Skeletal muscle satellite cell (primary cell): ENCODE measurements around the gene COL20A1.

Experiments
- H3K27me3 ChIP-seq: 2 replicates; pipeline ENCODE4 v1.7.0; 2013; ENCODE audit warnings: low read length; ENCODE audit not compliant: control insufficient read depth, insufficient read depth
- H3K36me3 ChIP-seq: 2 replicates; pipeline ENCODE4 v1.7.0; 2013; ENCODE audit warnings: mild to moderate bottlenecking, control low read depth, low read length; ENCODE audit not compliant: insufficient read depth
- H3K4me1 ChIP-seq: 2 replicates; pipeline ENCODE4 v1.7.0; 2013; ENCODE audit warnings: low read length; ENCODE audit not compliant: control insufficient read depth, insufficient read depth
- H3K4me2 ChIP-seq: 2 replicates; pipeline ENCODE4 v1.7.0; 2013; ENCODE audit warnings: mild to moderate bottlenecking, low read length
- H3K4me3 ChIP-seq: 2 replicates; pipeline ENCODE4 v1.7.0; 2013; ENCODE audit warnings: low read length
- H3K9ac ChIP-seq: 2 replicates; pipeline ENCODE4 v1.7.0; 2013; ENCODE audit warnings: mild to moderate bottlenecking, low read depth, low read length, moderate library complexity
- H3K9me3 ChIP-seq: replicated peaks from 2 replicates; pipeline ENCODE4 v1.7.0; 2013; ENCODE audit warnings: mild to moderate bottlenecking, control low read depth, low read length

COL20A1 gene

DNA sequence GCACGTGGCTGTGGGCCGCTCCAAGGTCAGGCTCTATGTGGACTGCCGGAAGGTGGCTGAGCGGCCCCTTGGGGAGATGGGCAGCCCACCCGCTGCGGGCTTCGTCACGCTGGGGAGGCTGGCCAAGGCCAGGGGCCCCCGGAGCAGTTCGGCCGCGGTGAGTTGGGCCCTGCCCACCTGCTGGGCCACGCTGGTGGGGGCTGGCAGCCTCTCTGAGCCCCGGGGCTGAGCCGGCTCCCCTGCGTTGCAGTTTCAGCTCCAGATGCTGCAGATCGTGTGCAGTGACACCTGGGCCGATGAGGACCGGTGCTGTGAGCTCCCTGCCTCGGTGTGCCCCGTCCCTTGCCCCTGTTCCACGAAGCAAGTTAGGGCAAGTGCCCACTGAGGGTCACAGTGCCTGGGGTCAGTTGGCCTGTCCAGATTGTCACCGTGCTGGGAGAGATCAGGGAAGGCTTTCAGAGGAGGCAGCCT lies 27.1 kb downstream of the COL20A1 start:
- Histone ChIP-seq H3K4me2 (no peak overlapping the region), H3K4me1 (no peaks in the 10 kb centered on the region), H3K9ac (no peak overlapping the region), H3K27me3 (peaks cover 33% of the 10 kb centered on the region), H3K9me3 (no peaks in the 10 kb centered on the region), H3K36me3 (no peaks in the 10 kb centered on the region), H3K4me3 (no peak overlapping the region)

DNA sequence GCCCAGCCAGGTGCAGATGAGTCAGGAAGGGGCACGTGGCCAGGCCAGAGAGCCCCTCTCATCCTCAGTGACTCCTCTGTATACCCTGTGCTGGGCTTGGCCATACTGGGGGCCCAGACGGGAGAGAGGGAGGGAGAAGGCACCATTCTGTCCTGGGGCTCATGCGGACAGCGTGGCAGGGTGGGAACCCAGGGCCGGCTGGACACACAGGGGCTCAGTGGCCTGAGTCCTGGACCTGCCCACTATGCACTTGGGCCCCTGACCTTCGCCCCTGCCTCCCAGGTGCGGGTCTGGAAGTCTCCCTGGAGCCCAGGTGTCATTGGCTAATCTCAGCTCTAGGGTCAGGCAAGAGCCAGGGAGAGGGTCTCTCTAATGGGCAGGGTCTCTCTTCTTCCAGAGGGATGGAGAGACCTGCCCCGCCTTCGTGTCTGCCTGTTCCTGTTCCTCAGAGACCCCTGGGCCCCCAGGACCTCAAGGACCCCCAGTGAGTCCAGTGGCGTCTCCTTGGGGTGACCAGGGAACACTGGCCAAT lies 27.7 kb downstream of the COL20A1 start:
- no peak overlapping the region for H3K4me2 ChIP-seq
- no peak overlapping the region for H3K9ac ChIP-seq
- H3K4me1 ChIP-seq: no peaks in the 10 kb centered on the region
- H3K27me3 ChIP-seq: peaks cover 27% of the 10 kb centered on the region
- H3K9me3 ChIP-seq: no peaks in the 10 kb centered on the region
- no peak overlapping the region for H3K4me3 ChIP-seq
- no peaks in the 10 kb centered on the region for H3K36me3 ChIP-seq

DNA sequence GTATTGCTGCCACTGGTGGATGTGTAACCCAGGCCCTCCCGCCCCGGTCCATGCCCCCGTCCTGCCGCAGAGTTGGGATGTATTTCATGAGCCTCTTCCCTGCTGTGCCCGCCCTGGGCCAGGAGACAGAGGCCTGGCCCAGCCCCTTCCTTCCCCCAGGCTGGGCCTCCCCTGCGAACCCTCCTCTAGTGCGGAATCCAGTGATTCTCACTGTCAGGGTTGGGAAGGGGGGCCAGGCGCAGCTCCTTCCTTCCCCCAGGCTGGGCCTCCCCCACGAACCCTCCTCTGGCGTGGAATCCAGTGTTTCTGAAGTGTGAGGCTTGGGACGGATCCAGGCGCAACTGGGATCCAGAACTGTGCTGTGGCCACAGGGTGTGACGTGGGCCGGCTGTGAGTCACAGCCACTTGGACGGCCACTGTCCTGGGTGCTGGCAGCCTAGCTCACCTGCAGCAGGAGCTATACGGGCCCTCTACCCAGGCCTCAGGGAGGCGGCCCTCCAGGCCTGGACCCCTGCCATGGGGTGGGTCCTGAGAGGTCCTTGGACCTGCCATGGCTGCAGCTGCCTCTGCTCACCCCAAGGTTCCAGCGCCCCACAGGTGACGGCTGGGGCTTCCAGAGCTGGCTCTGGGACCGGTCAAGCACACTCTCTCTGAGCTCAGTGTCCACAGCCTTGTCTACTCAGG lies 28.3 kb downstream of the COL20A1 start:
- H3K36me3 ChIP-seq: no peaks in the 10 kb centered on the region
- H3K27me3 ChIP-seq: peaks cover 25% of the 10 kb centered on the region
- no peak overlapping the region for H3K4me2 ChIP-seq
- no peaks in the 10 kb centered on the region for H3K4me1 ChIP-seq
- H3K4me3 ChIP-seq: no peak overlapping the region
- H3K9ac ChIP-seq: no peak overlapping the region
- H3K9me3 ChIP-seq: no peaks in the 10 kb centered on the region

DNA sequence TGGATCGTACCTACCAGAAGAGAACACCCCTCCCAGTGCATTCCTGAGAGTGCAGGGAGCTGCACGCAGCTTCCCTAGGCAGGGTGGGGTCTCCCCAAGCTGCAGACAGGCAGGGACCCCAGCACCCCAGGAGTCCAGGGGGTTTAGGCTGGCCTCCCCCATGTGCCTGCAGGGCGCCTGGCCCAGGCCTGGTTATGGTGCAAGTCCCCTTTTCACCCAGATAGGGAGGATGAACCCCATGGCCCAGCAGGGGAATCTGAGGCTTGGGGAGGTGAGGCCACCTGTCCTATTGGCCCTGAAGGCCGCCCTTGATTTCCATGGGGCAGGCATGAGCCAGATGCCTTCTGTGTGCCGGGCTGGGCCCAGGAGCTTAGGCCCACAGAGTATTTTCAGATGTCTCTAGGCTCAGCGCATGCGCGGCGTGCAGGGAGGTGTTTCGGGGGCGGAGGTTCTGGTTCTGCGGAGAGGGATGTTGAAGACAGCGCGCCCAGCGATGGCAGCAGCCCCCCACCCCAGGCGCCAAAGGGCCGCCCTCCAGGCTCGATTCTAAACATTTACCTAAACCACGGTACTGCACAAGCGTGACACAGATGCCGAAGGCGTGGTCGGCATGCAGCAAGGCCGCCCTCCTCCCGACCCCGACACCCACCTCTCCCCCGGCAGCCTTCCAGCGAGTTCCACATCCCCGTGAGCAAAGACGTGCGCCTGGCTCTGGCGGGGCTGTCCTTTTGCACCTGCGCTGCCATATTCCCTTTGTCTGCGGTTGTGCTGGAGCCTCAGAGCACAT lies 29.4 kb downstream of the COL20A1 start:
- Histone ChIP-seq H3K4me3 (no peak overlapping the region), H3K9me3 (no peaks in the 10 kb centered on the region), H3K9ac (no peak overlapping the region), H3K36me3 (no peaks in the 10 kb centered on the region), H3K4me2 (no peak overlapping the region), H3K4me1 (no peaks in the 10 kb centered on the region), H3K27me3 (peaks cover 25% of the 10 kb centered on the region)

DNA sequence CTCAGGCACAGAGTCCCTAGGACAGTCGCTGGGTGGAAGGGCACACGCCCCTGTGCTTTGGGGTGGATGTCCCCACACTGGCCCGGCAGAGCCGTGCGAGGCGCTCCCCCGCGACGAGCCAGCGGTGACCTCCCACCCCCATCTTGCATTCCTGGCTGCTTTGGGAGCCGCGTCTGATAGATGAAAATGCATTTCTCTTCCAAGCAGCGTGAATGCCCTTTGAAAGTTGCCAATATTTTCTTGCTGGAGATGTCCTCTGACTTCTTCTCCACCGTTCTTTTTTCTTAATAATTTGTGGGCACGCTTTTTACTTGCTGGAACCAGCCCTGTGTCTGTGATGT lies 29.9 kb downstream of the COL20A1 start:
- no peak overlapping the region for H3K4me3 ChIP-seq
- H3K4me2 ChIP-seq: no peak overlapping the region
- H3K36me3 ChIP-seq: no peaks in the 10 kb centered on the region

DNA sequence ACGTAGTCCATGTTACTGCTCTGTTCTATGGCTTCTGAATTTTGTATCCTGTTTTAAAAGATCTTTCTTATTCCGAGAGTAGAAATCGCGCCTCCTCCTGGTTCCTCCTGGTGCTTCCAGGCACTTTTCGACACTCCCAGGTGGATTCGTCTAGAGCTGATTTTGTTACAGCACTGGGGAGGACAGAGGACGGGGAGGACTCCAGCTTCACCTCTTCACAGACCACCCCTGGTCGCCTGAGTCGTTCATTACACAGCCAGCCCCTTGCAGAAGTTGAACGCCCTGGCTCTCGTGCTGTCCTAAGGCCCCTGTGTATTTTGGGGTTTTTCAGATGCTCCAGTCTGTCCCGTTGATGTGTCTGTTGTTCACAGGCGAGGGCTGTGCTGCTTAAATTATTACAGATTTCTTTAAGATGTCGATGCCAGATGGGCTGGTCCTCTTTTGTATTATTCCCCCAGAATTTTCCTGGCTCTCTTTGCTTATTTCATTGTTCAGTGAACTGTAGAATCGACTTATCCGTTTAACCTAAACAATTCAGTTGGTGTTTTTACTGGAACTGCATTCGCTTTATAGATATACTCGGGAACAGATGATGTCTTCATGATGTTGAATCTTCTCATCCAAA lies 30.5 kb downstream of the COL20A1 start:
- H3K36me3 ChIP-seq: no peaks in the 10 kb centered on the region
- H3K4me1 ChIP-seq: no peaks in the 10 kb centered on the region
- no peaks in the 10 kb centered on the region for H3K9me3 ChIP-seq
- no peak overlapping the region for H3K9ac ChIP-seq
- H3K4me3 ChIP-seq: no peak overlapping the region
- H3K4me2 ChIP-seq: no peak overlapping the region
- peaks cover 23% of the 10 kb centered on the region for H3K27me3 ChIP-seq

More for the DNA sequence above, 29.9 kb downstream of the COL20A1 start:
- H3K4me1 ChIP-seq: no peaks in the 10 kb centered on the region
- no peak overlapping the region for H3K9ac ChIP-seq
- peaks cover 23% of the 10 kb centered on the region for H3K27me3 ChIP-seq
- no peaks in the 10 kb centered on the region for H3K9me3 ChIP-seq

DNA sequence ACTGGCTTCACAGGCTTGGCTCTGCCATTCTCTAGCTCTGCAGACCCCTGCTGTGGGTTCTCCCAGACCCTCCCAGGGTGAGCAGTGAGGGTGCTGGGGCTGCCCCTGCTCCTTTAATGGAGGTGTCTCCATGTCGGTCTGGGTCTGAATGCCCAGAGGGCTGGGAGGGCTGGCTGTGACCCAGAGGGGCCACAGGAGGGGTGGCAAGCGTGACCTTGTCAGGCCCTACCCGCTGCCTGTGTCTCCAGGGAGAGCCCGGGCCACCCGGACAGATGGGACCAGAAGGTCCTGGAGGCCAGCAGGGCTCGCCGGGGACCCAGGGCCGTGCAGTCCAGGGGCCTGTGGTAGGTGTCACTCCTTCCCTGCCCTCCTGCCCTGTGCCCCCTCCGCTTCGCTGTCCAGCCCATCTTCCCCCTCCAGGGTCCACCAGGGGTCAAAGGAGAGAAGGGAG lies 32.1 kb downstream of the COL20A1 start:
- Histone ChIP-seq H3K4me2 (no peak overlapping the region), H3K9me3 (no peaks in the 10 kb centered on the region), H3K27me3 (peaks cover 24% of the 10 kb centered on the region), H3K36me3 (no peaks in the 10 kb centered on the region), H3K4me1 (no peaks in the 10 kb centered on the region), H3K9ac (no peak overlapping the region), H3K4me3 (no peak overlapping the region)

DNA sequence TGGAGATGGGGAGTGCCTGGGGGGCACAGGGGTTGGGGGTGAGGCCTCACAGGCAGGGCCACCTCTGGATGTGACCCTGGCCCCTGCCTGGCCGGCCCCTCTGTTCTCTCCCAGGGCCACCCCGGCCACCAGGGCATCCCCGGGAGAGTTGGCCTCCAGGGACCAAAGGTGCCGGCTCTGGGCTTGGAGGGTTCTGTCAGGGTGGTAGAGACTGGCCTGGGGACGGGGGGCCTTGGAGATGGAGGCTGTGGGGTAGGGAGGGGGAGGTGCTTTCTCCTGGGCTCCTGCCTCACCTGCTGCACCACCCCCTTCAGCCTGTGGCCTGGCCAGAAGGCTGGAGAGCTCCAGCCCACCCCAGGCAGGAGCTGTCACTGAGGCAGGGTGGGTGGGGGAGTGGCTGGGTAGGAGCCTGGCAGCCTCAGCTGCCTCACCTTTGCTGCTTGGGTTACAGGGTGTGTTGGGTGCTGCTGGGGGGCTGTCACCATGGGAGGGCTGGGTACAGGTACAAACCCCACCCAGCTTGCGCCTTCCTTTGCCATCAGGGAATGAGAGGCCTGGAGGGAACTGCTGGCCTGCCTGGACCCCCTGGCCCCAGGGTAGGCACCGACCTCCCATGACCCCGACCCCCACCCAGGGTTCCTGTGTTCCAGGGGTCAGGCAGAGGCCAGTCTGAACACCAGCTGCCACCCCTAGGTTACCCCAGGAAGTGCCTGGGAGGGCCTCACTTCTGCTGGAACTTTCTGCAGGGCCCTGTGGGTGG lies 32.7 kb downstream of the COL20A1 start:
- no peak overlapping the region for H3K4me3 ChIP-seq
- H3K9ac ChIP-seq: no peak overlapping the region
- H3K27me3 ChIP-seq: peaks cover 27% of the 10 kb centered on the region

DNA sequence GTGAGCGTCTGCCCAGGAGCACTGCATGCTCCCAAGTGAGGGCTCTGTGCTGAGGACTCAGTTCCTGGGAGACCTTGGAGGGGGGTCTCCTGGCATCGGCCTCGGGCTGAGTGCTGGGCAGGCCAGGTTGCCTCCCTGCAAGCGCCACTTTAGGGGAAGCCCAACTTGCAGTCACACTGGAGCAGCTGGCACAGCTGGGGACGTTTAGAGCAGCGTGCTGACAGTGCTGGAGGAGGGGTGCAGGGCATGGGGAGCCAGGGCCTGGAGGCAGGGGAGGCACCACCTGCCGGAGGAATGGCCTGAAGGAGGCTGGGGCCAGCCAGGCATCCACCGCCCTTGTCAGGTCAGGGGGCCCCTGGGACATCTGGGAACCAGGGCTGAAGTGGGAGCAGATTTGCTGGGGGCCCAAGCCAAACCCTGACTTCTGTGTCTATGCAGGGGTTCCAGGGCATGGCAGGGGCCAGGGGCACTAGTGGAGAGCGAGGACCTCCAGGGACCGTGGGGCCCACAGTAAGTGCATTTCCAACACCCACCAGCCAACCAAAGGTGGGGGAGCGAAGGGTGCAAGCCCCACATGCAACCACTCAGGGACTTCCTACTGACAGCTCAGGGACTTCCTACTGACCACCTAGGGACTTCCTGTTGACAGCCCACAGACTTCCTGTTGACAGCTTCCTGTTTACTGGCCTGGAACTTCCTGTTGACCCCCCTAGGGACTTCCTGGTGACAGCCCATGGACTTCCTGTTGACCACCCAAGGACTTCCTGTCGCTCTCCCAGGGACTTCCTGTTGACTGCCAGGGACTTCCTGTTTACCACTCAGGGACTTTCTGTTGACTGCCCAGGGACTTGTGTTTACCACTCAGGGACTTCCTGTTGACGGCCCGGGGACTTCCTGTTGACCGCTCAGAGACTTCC lies 33.6 kb downstream of the COL20A1 start:
- H3K4me3 ChIP-seq: no peak overlapping the region
- no peak overlapping the region for H3K9ac ChIP-seq
- no peaks in the 10 kb centered on the region for H3K9me3 ChIP-seq
- peaks cover 27% of the 10 kb centered on the region for H3K27me3 ChIP-seq
- H3K4me2 ChIP-seq: no peak overlapping the region
- H3K36me3 ChIP-seq: no peaks in the 10 kb centered on the region
- no peaks in the 10 kb centered on the region for H3K4me1 ChIP-seq

More for the DNA sequence above, 32.7 kb downstream of the COL20A1 start:
- Histone ChIP-seq H3K36me3 (no peaks in the 10 kb centered on the region), H3K4me2 (no peak overlapping the region), H3K4me1 (no peaks in the 10 kb centered on the region), H3K9me3 (no peaks in the 10 kb centered on the region)

DNA sequence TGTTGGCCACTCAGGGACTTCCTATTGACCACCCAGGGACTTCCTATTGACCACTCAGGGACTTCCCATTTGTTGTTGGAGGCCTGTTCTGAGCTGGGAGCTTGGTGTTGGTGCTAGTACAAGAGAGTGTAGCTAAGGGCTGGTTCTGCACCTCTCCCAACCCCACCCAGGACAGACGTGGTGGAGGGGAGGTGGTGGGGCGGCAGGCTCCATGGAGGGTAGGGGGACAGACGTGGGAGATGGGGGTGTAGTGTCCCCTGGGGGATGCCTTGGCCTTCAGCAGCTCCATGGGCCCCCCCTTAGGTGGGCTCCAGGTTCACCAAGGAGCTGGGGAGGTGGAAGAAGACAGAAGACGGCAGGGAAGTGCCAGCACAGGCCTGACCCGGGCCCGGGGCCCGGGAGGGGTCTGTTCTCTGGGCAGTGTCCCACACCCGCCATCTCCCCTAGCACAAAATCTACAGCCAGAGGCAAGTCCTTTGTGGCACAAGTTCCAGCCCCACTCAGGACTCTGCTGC lies 34.3 kb downstream of the COL20A1 start:
- Histone ChIP-seq H3K4me2 (no peak overlapping the region), H3K4me3 (no peak overlapping the region), H3K36me3 (no peaks in the 10 kb centered on the region), H3K9ac (no peak overlapping the region), H3K9me3 (peaks cover 6% of the 10 kb centered on the region), H3K4me1 (no peaks in the 10 kb centered on the region), H3K27me3 (peaks cover 29% of the 10 kb centered on the region)
